HepG2 (cell line): ENCODE data around the gene RBBP8NL. TPM values are rescaled to one million over a fixed set of nuclear protein-coding genes. Genes with fewer than 3 reads are reported as not detected.

ENCODE experiments used
- CBX1 ChIP-seq: IDR thresholded peaks from one replicate; pipeline ENCODE4 v1.6.1; 2016; ENCODE audit warnings: antibody characterized with exemption, low read depth
- GATAD2A ChIP-seq: IDR thresholded peaks from 2 replicates; pipeline ENCODE4 v1.6.1; 2016
- KAT2B ChIP-seq: fragments of 150-350 bp; IDR thresholded peaks from 2 replicates; pipeline ENCODE4 v1.6.1; 2014; ENCODE audit warnings: low read depth, low read length, borderline replicate concordance
- NFE2L2 ChIP-seq: fragments of 150-350 bp; IDR thresholded peaks from 2 replicates; pipeline ENCODE4 v1.6.1; 2014; ENCODE audit warnings: low read length
- NR3C1 ChIP-seq: sonication (generic); formaldehyde crosslinking; IDR thresholded peaks from 2 replicates; pipeline ENCODE4 v1.4.0; 2020; ENCODE audit warnings: missing genetic modification reagents
- SP2 ChIP-seq: sonication (generic); formaldehyde crosslinking; IDR thresholded peaks from 2 replicates; pipeline ENCODE4 v1.5.1; 2020; ENCODE audit warnings: mild to moderate bottlenecking, missing genetic modification reagents
- SUZ12 ChIP-seq: fragments of 150-350 bp; IDR thresholded peaks from 2 replicates; pipeline ENCODE4 v1.6.1; 2014; ENCODE audit warnings: low read depth, low read length
- YY1 ChIP-seq: IDR thresholded peaks from 2 replicates; pipeline ENCODE4 v1.6.1; 2011; ENCODE audit warnings: low read length, low read depth, moderate library complexity, mild to moderate bottlenecking; ENCODE audit not compliant: insufficient read depth, insufficient replicate concordance
- ZFY ChIP-seq: sonication (generic); formaldehyde crosslinking; IDR thresholded peaks from 2 replicates; pipeline ENCODE4 v1.4.0; 2020; ENCODE audit warnings: missing genetic modification reagents
- ZMYM2 ChIP-seq: sonication (generic); formaldehyde crosslinking; IDR thresholded peaks from 2 replicates; pipeline ENCODE4 v1.8.0; 2022; ENCODE audit warnings: mild to moderate bottlenecking, missing genetic modification reagents
- ZNF563 ChIP-seq: sonication (generic); formaldehyde crosslinking; IDR thresholded peaks from 2 replicates; pipeline ENCODE4 v1.8.0; 2022; ENCODE audit warnings: mild to moderate bottlenecking, moderate library complexity, missing genetic modification reagents
- ZNF607 ChIP-seq: sonication (generic); formaldehyde crosslinking; IDR thresholded peaks from 2 replicates; pipeline ENCODE4 v1.5.1; 2020; ENCODE audit warnings: missing genetic modification reagents, mild to moderate bottlenecking, borderline replicate concordance
- polyA plus RNA-seq, 8 experiments: library from polyadenylated mRNA; depleted of rRNA in 3 of 8; stranded (reverse) in 7 of 8; unstranded in 1 of 8; fragments of >200 nt; fragmentation: Illumina TruSeq in 4 of 8; extraction: Trizol in 4 of 8; gene quantifications; 2 replicates each; pipeline versions ENCODE4 v1.2.1 to v1.2.3, GENCODE V29; 2011 to 2016; ENCODE audit warnings: low read depth in 4 of 8, missing spikeins in 1 of 8, mixed read lengths in 1 of 8; ENCODE audit not compliant: insufficient read depth in 1 of 8
- total RNA-seq, 5 experiments: library from RNA; depleted of rRNA; stranded (reverse); fragments of >200 nt; fragmentation: Illumina TruSeq; extraction: Trizol; gene quantifications; 2 replicates each; pipeline ENCODE4 v1.2.3, GENCODE V29; 2016; ENCODE audit warnings: low read depth in 1 of 5
- TF ChIP-seq, protein P1 (sequence below): sonication (generic); formaldehyde crosslinking; IDR thresholded peaks from 2 replicates; pipeline ENCODE4 v1.4.0; 2020; ENCODE audit warnings: missing genetic modification reagents, borderline replicate concordance
- TF ChIP-seq, protein P2 (sequence below): sonication (generic); formaldehyde crosslinking; IDR thresholded peaks from 2 replicates; pipeline ENCODE4 v1.8.0; 2023; ENCODE audit warnings: mild to moderate bottlenecking, missing genetic modification reagents
- TF ChIP-seq, protein P3 (sequence below): sonication (generic); formaldehyde crosslinking; IDR thresholded peaks from 2 replicates; pipeline ENCODE4 v1.8.0; 2022; ENCODE audit warnings: missing genetic modification reagents, mild to moderate bottlenecking, inconsistent platforms, borderline replicate concordance
- TF ChIP-seq, protein P4 (sequence below): sonication (generic); formaldehyde crosslinking; IDR thresholded peaks from 2 replicates; pipeline ENCODE4 v1.8.0; 2022; ENCODE audit warnings: mild to moderate bottlenecking, missing genetic modification reagents, borderline replicate concordance
- TF ChIP-seq, protein P5 (sequence below): sonication (generic); formaldehyde crosslinking; IDR thresholded peaks from 2 replicates; pipeline ENCODE4 v1.5.1; 2020; ENCODE audit warnings: missing genetic modification reagents, mild to moderate bottlenecking, borderline replicate concordance

Gene RBBP8NL
- total and polyA plus RNA-seq, 2 of the 13 experiments (the other 11 are each of a cell fraction or from before 2014, with no cell fraction given) = 0.69 to 0.86 TPM

DNA sequence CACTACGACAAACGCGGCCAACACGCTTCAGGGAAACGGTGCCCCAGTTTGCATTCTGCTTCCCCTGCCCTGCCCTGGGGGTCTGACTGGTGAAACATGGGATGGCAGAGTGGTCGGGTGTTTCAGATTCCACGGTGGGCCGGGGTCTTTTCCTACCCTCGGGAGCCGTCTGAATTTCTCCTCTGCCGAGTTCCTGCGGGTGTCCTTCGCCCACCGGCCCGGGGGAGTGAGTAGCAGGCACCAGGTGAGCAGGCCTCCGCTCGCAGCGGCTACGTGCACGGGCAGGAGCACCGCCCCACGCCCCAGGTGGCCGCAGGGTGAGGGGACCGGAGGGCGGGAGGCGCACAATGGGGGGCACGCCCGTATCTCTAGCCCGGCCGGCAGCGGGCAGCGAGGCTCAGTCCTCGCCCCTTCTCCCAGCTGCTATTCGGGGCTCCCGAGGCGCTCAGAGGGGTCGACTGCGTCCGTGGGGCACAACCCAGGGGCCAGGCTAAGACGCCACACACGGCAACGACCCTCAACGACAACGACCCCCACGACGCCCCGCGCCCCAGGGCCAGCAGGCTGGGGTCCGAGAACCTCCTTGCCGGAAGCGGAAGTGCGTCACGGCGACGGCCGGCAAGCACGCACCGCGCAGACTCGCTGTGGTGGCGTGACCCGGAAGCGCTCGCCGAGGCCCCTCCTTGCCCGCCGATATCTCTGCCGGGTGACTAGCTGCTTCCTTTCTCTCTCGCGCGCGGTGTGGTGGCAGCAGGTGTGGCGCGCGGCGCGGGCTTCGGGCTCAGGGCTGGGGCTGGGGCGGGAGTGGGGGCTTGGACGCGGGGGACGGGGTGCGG is 40.7 kb downstream of the RBBP8NL start, which contains the start of gene RPS21 (continued):
- TF ChIP-seq ZFY (CRISPR knock-in tag) (peak; percentile 84), SUZ12 (no peak), NFE2L2 (no peak), NR3C1 (CRISPR knock-in tag) (no peak; the same call in 1 of the 2 replicates), CBX1 (peak; percentile 94), ZNF563 (0 out of 2 replicates have a peak, but pooled peaks have one; percentile 14), KAT2B (no peak), SP2 (CRISPR knock-in tag) (peak; percentile 92), ZNF607 (CRISPR knock-in tag) (no peak; the same call in none of the 2 replicates), GATAD2A (peak; percentile 70), YY1 (peak; percentile 82), ZMYM2 (peak; percentile 74; the same call in 1 of the 2 replicates)
- TF ChIP-seq, protein P1, sequence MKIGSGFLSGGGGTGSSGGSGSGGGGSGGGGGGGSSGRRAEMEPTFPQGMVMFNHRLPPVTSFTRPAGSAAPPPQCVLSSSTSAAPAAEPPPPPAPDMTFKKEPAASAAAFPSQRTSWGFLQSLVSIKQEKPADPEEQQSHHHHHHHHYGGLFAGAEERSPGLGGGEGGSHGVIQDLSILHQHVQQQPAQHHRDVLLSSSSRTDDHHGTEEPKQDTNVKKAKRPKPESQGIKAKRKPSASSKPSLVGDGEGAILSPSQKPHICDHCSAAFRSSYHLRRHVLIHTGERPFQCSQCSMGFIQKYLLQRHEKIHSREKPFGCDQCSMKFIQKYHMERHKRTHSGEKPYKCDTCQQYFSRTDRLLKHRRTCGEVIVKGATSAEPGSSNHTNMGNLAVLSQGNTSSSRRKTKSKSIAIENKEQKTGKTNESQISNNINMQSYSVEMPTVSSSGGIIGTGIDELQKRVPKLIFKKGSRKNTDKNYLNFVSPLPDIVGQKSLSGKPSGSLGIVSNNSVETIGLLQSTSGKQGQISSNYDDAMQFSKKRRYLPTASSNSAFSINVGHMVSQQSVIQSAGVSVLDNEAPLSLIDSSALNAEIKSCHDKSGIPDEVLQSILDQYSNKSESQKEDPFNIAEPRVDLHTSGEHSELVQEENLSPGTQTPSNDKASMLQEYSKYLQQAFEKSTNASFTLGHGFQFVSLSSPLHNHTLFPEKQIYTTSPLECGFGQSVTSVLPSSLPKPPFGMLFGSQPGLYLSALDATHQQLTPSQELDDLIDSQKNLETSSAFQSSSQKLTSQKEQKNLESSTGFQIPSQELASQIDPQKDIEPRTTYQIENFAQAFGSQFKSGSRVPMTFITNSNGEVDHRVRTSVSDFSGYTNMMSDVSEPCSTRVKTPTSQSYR (CRISPR knock-in tag) = peak; percentile 50
- TF ChIP-seq, protein P2, sequence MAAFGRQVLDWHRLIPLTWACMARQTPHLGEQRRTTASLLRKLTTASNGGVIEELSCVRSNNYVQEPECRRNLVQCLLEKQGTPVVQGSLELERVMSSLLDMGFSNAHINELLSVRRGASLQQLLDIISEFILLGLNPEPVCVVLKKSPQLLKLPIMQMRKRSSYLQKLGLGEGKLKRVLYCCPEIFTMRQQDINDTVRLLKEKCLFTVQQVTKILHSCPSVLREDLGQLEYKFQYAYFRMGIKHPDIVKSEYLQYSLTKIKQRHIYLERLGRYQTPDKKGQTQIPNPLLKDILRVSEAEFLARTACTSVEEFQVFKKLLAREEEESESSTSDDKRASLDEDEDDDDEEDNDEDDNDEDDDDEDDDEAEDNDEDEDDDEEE (CRISPR knock-in tag) = 0 out of 2 replicates have a peak, but pooled peaks have one; percentile 12
- TF ChIP-seq, protein P3, sequence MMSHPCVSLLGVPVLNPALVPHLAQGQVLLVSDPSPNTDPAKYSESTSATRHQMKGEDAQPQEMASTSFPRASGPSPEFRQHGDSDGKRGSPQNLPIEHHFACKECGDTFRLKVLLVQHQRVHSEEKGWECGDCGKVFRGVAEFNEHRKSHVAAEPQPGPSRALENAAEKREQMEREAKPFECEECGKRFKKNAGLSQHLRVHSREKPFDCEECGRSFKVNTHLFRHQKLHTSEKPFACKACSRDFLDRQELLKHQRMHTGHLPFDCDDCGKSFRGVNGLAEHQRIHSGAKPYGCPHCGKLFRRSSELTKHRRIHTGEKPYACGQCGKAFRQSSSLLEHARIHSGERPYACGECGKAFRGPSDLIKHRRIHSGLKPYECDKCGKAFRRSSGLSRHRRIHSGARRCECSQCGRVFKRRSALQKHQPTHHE (CRISPR knock-in tag) = no peak; the same call in 1 of the 2 replicates
- TF ChIP-seq, protein P4, sequence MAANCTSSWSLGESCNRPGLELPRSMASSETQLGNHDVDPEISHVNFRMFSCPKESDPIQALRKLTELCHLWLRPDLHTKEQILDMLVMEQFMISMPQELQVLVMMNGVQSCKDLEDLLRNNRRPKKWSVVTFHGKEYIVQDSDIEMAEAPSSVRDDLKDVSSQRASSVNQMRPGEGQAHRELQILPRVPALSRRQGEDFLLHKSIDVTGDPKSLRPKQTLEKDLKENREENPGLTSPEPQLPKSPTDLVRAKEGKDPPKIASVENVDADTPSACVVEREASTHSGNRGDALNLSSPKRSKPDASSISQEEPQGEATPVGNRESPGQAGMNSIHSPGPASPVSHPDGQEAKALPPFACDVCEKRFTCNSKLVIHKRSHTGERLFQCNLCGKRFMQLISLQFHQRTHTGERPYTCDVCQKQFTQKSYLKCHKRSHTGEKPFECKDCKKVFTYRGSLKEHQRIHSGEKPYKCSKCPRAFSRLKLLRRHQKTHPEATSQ (CRISPR knock-in tag) = no peak
- TF ChIP-seq, protein P5, sequence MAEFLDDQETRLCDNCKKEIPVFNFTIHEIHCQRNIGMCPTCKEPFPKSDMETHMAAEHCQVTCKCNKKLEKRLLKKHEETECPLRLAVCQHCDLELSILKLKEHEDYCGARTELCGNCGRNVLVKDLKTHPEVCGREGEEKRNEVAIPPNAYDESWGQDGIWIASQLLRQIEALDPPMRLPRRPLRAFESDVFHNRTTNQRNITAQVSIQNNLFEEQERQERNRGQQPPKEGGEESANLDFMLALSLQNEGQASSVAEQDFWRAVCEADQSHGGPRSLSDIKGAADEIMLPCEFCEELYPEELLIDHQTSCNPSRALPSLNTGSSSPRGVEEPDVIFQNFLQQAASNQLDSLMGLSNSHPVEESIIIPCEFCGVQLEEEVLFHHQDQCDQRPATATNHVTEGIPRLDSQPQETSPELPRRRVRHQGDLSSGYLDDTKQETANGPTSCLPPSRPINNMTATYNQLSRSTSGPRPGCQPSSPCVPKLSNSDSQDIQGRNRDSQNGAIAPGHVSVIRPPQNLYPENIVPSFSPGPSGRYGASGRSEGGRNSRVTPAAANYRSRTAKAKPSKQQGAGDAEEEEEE (CRISPR knock-in tag) = no peak; the same call in 1 of the 2 replicates
